Measurements from ENCODE around the gene CA10.

Gene CA10

DNA sequence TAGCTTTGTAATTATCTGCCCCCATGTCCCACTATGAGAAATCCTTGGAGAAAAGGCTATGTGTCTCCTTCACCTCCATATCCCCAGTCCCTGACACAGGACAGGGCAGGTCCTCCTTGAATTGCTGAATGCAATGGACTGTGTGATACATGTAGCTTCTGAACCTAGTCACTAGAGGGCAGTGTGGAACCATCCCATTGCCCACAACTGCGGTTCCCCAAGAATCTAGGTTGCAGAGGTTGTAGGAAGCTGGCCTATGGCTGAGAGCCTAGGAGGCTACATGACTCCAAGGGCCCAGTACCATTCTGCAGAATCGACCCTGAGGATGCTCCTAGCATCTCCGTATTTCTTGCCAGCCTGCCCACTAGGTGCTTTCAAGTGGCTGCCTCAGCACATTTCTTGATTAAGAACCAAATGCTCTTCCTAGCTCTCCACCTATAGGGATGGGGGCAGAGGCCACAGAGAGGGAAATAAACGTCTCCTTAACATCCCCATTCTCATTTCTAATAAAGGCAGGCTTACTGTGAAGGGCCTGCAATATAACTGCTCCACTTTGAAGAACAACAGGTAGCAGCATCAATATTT is 394.0 kb downstream of the CA10 start:
- TF ChIP-seq ZNF70 (CRISPR knock-in tag; IDR thresholded peaks at IDR 0.05): peak; percentile 35; the same call in 1 of the 2 replicates
- TF ChIP-seq TSHZ2 (CRISPR knock-in tag; IDR thresholded peaks at IDR 0.05): no peak
- TF ChIP-seq ISL1 (CRISPR knock-in tag; IDR thresholded peaks at IDR 0.05): no peak
- TF ChIP-seq, protein P1, sequence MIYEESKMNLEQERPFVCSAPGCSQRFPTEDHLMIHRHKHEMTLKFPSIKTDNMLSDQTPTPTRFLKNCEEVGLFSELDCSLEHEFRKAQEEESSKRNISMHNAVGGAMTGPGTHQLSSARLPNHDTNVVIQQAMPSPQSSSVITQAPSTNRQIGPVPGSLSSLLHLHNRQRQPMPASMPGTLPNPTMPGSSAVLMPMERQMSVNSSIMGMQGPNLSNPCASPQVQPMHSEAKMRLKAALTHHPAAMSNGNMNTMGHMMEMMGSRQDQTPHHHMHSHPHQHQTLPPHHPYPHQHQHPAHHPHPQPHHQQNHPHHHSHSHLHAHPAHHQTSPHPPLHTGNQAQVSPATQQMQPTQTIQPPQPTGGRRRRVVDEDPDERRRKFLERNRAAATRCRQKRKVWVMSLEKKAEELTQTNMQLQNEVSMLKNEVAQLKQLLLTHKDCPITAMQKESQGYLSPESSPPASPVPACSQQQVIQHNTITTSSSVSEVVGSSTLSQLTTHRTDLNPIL (CRISPR knock-in tag; IDR thresholded peaks at IDR 0.05; ENCODE audit: low read depth): no peak
- ATAC-seq: peak; percentile 95

DNA sequence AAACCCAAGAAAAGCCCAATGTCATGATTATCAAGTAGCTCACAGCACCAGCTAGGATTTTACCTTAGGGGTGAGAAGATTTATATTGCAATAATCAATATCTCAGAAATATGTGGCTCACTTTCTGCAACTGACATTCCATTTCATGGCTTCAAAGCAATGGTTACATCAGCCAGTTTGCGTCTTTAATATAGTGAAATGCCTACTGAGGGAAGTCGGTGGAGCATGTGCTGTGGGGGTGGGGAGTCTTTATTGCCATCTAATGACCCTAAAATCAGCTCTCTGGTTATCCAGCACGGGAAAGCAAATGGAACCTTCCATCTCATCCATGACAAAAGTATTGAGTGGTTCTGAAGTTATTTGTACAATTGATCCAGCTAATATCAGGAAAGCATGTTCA is 395.5 kb downstream of the CA10 start:
- TF ChIP-seq, protein P2, sequence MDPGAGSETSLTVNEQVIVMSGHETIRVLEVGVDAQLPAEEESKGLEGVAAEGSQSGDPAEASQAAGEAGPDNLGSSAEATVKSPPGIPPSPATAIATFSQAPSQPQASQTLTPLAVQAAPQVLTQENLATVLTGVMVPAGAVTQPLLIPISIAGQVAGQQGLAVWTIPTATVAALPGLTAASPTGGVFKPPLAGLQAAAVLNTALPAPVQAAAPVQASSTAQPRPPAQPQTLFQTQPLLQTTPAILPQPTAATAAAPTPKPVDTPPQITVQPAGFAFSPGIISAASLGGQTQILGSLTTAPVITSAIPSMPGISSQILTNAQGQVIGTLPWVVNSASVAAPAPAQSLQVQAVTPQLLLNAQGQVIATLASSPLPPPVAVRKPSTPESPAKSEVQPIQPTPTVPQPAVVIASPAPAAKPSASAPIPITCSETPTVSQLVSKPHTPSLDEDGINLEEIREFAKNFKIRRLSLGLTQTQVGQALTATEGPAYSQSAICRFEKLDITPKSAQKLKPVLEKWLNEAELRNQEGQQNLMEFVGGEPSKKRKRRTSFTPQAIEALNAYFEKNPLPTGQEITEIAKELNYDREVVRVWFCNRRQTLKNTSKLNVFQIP (CRISPR knock-in tag; IDR thresholded peaks at IDR 0.05; ENCODE audit: borderline replicate concordance, low read depth): no peak
- TF ChIP-seq CSDC2 (CRISPR knock-in tag; IDR thresholded peaks at IDR 0.05): no peak
- TF ChIP-seq ZFP30 (CRISPR knock-in tag; IDR thresholded peaks at IDR 0.05): no peak
- no peak for TF ChIP-seq TCF4 (CRISPR knock-in tag; IDR thresholded peaks at IDR 0.05; ENCODE audit: borderline replicate concordance)
- TF ChIP-seq ZNF70 (CRISPR knock-in tag; IDR thresholded peaks at IDR 0.05): no peak
- no peak for TF ChIP-seq ZC3H10 (CRISPR knock-in tag; IDR thresholded peaks at IDR 0.05)
- no peak for TF ChIP-seq TOX (CRISPR knock-in tag; IDR thresholded peaks at IDR 0.05; ENCODE audit: borderline replicate concordance)
- TF ChIP-seq ESRRG (CRISPR knock-in tag; IDR thresholded peaks at IDR 0.05): no peak
- TF ChIP-seq ISL1 (CRISPR knock-in tag; IDR thresholded peaks at IDR 0.05): no peak
- no peak for TF ChIP-seq SNAI2 (CRISPR knock-in tag; IDR thresholded peaks at IDR 0.05)
- TF ChIP-seq TSHZ2 (CRISPR knock-in tag; IDR thresholded peaks at IDR 0.05): no peak
- TF ChIP-seq, protein P3, sequence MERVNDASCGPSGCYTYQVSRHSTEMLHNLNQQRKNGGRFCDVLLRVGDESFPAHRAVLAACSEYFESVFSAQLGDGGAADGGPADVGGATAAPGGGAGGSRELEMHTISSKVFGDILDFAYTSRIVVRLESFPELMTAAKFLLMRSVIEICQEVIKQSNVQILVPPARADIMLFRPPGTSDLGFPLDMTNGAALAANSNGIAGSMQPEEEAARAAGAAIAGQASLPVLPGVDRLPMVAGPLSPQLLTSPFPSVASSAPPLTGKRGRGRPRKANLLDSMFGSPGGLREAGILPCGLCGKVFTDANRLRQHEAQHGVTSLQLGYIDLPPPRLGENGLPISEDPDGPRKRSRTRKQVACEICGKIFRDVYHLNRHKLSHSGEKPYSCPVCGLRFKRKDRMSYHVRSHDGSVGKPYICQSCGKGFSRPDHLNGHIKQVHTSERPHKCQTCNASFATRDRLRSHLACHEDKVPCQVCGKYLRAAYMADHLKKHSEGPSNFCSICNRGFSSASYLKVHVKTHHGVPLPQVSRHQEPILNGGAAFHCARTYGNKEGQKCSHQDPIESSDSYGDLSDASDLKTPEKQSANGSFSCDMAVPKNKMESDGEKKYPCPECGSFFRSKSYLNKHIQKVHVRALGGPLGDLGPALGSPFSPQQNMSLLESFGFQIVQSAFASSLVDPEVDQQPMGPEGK (CRISPR knock-in tag; IDR thresholded peaks at IDR 0.05; ENCODE audit: borderline replicate concordance): no peak
- TF ChIP-seq BACH2 (CRISPR knock-in tag; IDR thresholded peaks at IDR 0.05; ENCODE audit: borderline replicate concordance): no peak
- no peak for TF ChIP-seq ZNF565 (CRISPR knock-in tag; conservative IDR thresholded peaks at IDR 0.05; ENCODE audit: low read depth)
- no peak for TF ChIP-seq RARB (CRISPR knock-in tag; IDR thresholded peaks at IDR 0.05)
- no peak for TF ChIP-seq ZFP3 (CRISPR knock-in tag; IDR thresholded peaks at IDR 0.05)
- TF ChIP-seq GLIS3 (CRISPR knock-in tag; IDR thresholded peaks at IDR 0.05): no peak
- TF ChIP-seq, protein P1 (CRISPR knock-in tag; IDR thresholded peaks at IDR 0.05; ENCODE audit: low read depth): no peak
- TF ChIP-seq OSR1 (CRISPR knock-in tag; IDR thresholded peaks at IDR 0.05): no peak
- TF ChIP-seq CSRNP3 (CRISPR knock-in tag; IDR thresholded peaks at IDR 0.05): no peak
- ATAC-seq: no peak
